Hematopoietic multipotent progenitor cell treated with erythropoietin and hydrocortisone succinate and interleukin-3 and kit ligand, for 17 days (in vitro differentiated cells): ENCODE measurements around the gene AGAP1.

ENCODE experiments used
- DNase-seq: peaks from one replicate; pipeline ENCODE4 v3.0.0-alpha.2; 2015; ENCODE audit warnings: low spot score

The AGAP1 gene

DNA sequence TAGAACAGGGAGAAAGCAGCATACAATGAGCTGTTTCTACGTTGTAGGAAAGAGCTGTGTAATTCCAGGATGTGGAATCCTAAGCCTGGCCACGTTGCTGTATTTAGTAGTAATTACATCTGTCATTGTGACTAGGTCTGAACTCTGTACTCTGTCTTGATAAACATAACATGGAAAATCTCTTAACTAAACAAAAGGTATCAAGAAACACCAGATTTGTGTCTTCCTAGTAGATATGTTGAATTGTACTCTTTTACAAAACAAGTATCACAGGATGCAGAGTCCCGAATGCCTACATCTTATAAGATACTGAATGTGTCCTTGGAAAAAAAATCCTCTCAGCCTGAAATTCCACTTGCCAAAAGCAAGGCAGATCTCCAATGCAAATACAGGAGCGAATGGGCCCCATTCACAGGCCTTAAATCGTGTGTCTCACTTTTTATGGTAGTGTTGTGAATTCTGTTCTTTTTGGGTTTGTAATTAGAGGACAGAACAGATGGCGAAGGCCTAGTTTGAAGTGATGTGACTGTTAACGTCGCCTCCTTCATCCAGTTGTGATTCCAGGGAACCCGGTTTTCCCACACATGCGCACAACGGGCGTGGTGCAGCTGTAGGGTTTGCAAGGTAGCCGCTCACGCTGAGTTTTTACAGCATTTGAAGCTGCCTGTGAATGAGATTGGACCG is 427.8 kb downstream of the AGAP1 start:
- no peak for DNase-seq

DNA sequence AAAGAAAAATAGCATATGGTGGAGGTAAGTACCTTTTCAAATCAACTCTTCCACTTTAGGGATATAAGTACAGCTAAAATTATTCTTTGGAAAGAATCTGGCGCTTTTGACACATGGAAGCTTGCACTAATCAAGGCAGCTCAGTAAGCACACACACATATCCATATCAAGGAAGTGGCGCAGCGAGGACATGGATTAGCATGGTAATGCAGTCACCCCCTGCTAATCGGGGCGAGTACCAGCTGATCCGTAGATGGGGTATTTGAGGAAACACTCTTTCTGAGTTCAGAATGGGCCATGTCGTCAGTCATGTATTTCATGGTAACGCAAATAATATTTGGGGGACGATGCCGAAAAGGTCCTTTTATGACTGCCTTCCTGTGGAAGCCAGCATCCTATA is 429.0 kb downstream of the AGAP1 start:
- no peak for DNase-seq

GRCh38 chr2:235923859-235924674 is 430.2 kb downstream of the AGAP1 start:
- DNase-seq: no peak

GRCh38 chr2:235924675-235925063 is 430.8 kb downstream of the AGAP1 start:
- no peak for DNase-seq

- no peak for DNase-seq
Measured at GRCh38 chr2:235925250-235925919, 431.5 kb downstream of the AGAP1 start.

DNA sequence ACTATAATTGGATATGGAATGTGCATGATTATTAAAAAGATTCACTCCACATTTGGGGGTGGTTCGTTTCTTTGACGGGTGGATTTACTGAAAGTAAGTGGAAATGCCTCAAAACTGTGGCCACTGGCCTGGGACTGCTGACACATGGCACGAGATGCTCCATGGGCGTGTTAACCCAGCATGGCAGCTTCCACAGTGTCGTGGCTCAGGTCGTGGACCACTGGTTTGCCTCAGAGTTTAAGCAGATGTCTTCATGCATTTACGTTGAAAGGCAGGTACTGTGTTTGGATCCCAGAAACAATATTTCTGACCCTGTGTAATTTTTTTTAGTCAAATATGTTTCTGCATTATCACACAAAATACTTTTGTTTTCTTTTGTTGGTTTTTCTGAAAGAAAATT is 432.4 kb downstream of the AGAP1 start:
- DNase-seq: no peak

GRCh38 chr2:235928751-235929370 is 435.0 kb downstream of the AGAP1 start:
- DNase-seq: no peak

- no peak for DNase-seq
Measured at GRCh38 chr2:235930701-235931100, 436.9 kb downstream of the AGAP1 start.

DNA sequence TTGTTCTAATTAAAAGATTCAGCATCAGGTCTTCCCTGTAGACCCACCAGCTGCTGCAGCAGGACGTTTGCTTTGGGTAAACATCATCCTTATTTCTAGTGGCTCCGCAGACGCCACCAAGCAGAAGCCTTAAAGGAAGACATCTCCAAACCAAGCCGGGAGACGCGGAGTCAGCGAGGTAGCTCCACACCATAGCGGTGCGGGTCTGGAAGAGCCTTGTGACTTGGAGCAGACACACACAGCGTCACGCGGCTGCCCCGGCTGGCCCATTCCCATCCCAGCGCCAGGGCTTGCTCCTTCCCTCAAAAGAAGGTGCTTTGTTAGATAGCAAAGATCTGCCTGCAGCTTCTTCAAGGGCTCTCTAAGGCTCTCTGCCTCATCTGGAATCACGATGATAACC is 437.8 kb downstream of the AGAP1 start:
- DNase-seq: no peak

DNA sequence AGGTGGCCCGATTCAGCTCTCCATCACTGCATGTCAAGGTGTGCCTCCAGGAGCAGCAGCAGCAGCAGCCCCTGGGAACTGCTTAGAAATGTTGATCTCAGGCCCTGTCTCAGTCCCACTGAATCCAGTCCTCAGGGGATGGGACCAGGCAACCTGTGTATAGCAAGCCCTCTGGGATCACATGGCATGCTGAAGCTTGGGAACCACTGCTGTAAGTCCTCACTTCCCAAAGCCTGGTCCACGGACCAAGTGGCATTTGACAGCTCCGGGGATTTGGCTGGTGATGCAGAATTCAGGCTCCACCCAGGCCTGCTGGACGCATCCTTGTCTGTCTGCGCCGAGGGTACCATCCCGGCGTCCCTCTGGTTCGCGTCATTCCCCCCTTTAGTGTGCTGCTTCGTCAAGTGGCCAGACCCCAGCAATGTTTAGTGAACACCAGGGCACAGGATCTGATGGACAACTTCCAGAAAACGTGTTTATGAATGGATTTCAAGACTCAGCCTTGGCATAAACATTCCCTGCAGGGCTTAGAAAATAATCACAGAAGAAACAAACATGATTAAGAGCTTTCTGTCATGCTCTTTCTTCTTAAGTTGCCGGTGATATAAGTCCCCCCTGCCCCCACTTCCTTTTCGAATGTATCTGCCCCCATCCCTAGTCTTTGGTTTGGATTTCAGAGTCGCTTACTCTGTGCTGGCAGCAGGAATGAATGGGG is 440.4 kb downstream of the AGAP1 start:
- no peak for DNase-seq

GRCh38 chr2:235934774-235935484 is 441.1 kb downstream of the AGAP1 start:
- DNase-seq: no peak

DNA sequence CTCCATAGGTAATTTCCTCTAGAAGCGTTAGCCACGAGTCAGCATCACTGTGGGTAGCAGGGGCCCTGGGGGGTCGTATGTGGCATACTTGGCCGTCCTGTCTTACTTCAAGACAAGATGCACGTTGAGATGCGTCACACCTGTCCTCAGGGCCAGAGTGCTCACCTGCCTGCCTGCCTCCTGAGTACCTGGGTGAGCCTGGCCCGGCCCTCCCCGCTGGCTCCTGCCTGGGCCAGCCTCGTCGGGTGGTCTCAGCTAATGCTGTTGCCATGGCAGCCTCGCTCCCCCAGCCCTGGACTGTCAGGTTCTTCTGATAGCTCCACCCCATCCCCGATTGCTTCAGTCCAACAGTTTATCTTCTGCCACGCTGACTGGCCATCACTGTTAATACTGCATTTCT is 441.9 kb downstream of the AGAP1 start:
- DNase-seq: no peak

DNA sequence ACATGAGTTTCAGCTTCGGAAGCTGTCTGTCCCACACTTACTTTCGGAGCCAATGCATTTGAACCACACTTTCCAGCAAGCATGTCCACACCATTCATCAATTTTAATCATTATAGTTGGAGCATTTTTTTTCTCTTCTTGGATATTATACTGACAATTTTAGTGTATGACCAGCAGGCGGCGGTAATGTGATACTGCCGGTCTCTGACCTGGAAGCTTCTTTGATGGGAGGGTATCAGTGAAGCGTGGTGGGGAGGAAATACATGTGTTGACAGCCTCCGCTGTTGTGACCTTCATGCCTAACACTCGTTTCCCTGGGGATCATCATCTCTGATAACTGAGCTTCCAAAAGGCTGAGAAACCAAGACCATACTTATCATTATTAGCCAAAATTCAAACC is 442.6 kb downstream of the AGAP1 start:
- peak; percentile 18 for DNase-seq

GRCh38 chr2:235937087-235937486 is 443.2 kb downstream of the AGAP1 start:
- no peak for DNase-seq

GRCh38 chr2:235937526-235937925 is 443.7 kb downstream of the AGAP1 start:
- DNase-seq: no peak

DNA sequence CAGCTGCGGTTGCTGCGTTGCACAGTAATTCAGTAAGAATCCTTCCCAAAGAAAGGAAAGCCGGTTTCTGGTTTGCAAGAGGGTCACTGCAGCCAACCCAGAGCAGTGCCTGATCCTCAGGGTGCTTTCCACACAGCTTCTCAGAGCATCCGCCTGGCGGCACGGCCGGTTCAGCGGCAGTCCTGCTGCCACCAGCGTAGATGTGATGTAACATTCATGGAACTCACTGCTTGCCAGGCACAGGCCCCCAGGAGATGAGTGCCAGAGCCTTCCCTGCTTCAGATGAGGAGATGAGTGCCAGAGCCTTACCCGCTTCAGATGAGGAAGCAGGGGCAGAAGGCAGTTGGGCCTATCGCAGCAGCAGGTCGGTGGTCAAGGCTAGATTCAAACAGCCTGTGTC is 444.1 kb downstream of the AGAP1 start:
- no peak for DNase-seq

- DNase-seq: no peak
Measured at GRCh38 chr2:235938611-235939010, 444.8 kb downstream of the AGAP1 start.

- no peak for DNase-seq
Measured at GRCh38 chr2:235939471-235939870, 445.6 kb downstream of the AGAP1 start.

- DNase-seq: no peak
Measured at GRCh38 chr2:235940330-235940729, 446.5 kb downstream of the AGAP1 start.

- no peak for DNase-seq
Measured at GRCh38 chr2:235944591-235944990, 450.7 kb downstream of the AGAP1 start.

DNA sequence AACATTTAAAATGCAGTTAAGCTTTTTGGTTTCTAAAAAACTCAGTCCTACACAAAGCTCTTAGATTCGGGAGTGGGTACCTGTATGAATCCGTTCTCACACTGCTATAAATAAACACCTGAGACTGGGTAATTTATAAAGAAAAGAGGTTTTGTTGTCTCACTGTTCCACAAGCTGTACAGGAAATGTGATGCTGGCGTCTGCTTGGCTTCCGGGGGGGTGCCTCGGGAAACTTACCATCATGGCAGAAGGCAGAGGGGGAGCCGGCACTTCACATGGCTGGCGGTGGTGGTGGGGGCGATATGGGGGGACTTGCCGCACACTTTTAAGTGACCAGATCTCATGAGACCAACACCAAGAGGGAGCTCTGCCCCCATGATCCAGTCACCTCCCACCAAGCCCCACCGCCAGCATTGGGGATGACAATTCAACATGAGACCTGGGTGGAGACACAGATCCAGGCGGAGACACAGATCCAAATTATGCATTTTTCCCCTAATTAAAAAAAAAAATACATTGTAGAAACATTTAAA is 451.8 kb downstream of the AGAP1 start:
- no peak for DNase-seq
